ENCODE data around the gene CCT2.

DNA sequence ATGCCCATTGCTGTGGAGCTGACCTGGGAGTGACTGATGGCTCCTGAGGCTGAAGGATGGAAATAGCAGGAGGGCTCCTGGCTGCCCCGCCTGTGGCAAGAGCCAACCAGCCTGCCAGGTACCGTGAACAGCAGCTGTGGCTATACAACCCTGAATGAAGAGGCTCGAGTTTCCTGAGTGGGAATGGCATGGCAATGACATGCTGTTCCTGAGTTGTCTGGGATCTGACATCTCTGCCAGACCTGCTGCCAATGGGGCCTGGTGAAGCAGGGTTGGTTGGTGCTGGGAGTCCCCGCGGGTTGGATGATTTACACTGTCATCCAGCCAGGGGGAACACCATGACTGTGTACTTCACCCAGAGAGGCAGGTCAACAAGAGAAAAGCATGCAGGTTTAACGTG is 57.3 kb downstream of the CCT2 start:
- no peak for TF ChIP-seq POLR2A (IDR thresholded peaks at IDR 0.05; ENCODE audit: low read depth, low read length)
- TF ChIP-seq, protein P1, sequence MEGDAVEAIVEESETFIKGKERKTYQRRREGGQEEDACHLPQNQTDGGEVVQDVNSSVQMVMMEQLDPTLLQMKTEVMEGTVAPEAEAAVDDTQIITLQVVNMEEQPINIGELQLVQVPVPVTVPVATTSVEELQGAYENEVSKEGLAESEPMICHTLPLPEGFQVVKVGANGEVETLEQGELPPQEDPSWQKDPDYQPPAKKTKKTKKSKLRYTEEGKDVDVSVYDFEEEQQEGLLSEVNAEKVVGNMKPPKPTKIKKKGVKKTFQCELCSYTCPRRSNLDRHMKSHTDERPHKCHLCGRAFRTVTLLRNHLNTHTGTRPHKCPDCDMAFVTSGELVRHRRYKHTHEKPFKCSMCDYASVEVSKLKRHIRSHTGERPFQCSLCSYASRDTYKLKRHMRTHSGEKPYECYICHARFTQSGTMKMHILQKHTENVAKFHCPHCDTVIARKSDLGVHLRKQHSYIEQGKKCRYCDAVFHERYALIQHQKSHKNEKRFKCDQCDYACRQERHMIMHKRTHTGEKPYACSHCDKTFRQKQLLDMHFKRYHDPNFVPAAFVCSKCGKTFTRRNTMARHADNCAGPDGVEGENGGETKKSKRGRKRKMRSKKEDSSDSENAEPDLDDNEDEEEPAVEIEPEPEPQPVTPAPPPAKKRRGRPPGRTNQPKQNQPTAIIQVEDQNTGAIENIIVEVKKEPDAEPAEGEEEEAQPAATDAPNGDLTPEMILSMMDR (conservative IDR thresholded peaks at IDR 0.05; ENCODE audit: low read depth, low read length) = no peak
